ENCODE data around the gene CCR7. TPM values are rescaled to one million over a fixed set of nuclear protein-coding genes. Genes with fewer than 3 reads are reported as not detected.
A peak's percentile ranks its signal among the peaks of the same experiment; 100 is the strongest.

The CCR7 gene
- total and polyA plus RNA-seq, 2 of the 13 experiments (the other 11 are each of a cell fraction or from before 2014, with no cell fraction given) = 0.04 to 0.53 TPM

- TF ChIP-seq ZNF33A (CRISPR knock-in tag; IDR thresholded peaks at IDR 0.05; ENCODE audit: borderline replicate concordance) = no peak
- peak; percentile 14; the same call in 1 of the 2 replicates for TF ChIP-seq FOXA3 (CRISPR knock-in tag; IDR thresholded peaks at IDR 0.05)
- TF ChIP-seq ZNF260 (CRISPR knock-in tag; IDR thresholded peaks at IDR 0.05; ENCODE audit: borderline replicate concordance, low read depth) = no peak
- TF ChIP-seq TARDBP (CRISPR knock-in tag; IDR thresholded peaks at IDR 0.05) = no peak
- TF ChIP-seq SRSF9 (IDR thresholded peaks at IDR 0.05; ENCODE audit: borderline replicate concordance, insufficient read depth, low read depth, low read length, poor library complexity, severe bottlenecking) = no peak
- no peak for TF ChIP-seq ZFP37 (CRISPR knock-in tag; IDR thresholded peaks at IDR 0.05; ENCODE audit: borderline replicate concordance)
- TF ChIP-seq, protein P1, sequence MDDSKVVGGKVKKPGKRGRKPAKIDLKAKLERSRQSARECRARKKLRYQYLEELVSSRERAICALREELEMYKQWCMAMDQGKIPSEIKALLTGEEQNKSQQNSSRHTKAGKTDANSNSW (CRISPR knock-in tag; IDR thresholded peaks at IDR 0.05; ENCODE audit: borderline replicate concordance) = no peak
- TF ChIP-seq ZNF317 (CRISPR knock-in tag; IDR thresholded peaks at IDR 0.05) = 0 out of 2 replicates have a peak, but pooled peaks have one; percentile 31
- TF ChIP-seq ZNF512 (CRISPR knock-in tag; IDR thresholded peaks at IDR 0.05) = no peak
- TF ChIP-seq NFYC (CRISPR knock-in tag; IDR thresholded peaks at IDR 0.05) = peak; percentile 82
- TF ChIP-seq ZNF234 (CRISPR knock-in tag; conservative IDR thresholded peaks at IDR 0.05) = no peak
- no peak for TF ChIP-seq TBP (CRISPR knock-in tag; IDR thresholded peaks at IDR 0.05)
- TF ChIP-seq, protein P2, sequence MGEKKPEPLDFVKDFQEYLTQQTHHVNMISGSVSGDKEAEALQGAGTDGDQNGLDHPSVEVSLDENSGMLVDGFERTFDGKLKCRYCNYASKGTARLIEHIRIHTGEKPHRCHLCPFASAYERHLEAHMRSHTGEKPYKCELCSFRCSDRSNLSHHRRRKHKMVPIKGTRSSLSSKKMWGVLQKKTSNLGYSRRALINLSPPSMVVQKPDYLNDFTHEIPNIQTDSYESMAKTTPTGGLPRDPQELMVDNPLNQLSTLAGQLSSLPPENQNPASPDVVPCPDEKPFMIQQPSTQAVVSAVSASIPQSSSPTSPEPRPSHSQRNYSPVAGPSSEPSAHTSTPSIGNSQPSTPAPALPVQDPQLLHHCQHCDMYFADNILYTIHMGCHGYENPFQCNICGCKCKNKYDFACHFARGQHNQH (CRISPR knock-in tag; IDR thresholded peaks at IDR 0.05) = no peak
- no peak for TF ChIP-seq ZFP91 (CRISPR knock-in tag; IDR thresholded peaks at IDR 0.05; ENCODE audit: borderline replicate concordance)
- TF ChIP-seq FOXA1 (IDR thresholded peaks at IDR 0.05) = no peak
- 0 out of 2 replicates have a peak, but pooled peaks have one; percentile 22 for TF ChIP-seq FOXA1 (CRISPR knock-in tag; IDR thresholded peaks at IDR 0.05)
- TF ChIP-seq E2F2 (CRISPR knock-in tag; IDR thresholded peaks at IDR 0.05; ENCODE audit: borderline replicate concordance) = no peak
- no peak for TF ChIP-seq EZH2 (conservative IDR thresholded peaks at IDR 0.05; ENCODE audit: low read depth, low read length)
- TF ChIP-seq SNAPC2 (CRISPR knock-in tag; IDR thresholded peaks at IDR 0.05) = no peak
- no peak for TF ChIP-seq RELA (CRISPR knock-in tag; IDR thresholded peaks at IDR 0.05)
- no peak for TF ChIP-seq PLSCR1 (CRISPR knock-in tag; IDR thresholded peaks at IDR 0.05; ENCODE audit: borderline replicate concordance)
- no peak for TF ChIP-seq ZNF124 (CRISPR knock-in tag; IDR thresholded peaks at IDR 0.05)
- no peak for TF ChIP-seq HMG20B (CRISPR knock-in tag; conservative IDR thresholded peaks at IDR 0.05)
Measured at GRCh38 chr17:40596261-40596919, 31.1 kb upstream of the CCR7 start (continued).
